CD4-positive, alpha-beta T cell treated with Interferon alpha-2 for 1 hour (primary cell): ENCODE measurements around the gene NCK2.

ENCODE experiments used
- DNase-seq, 2 donors: peaks; one replicate each; pipeline ENCODE4 v3.0.0-alpha.2; 2020 to 2022

Gene NCK2

GRCh38 chr2:105903051-105903674 lies 158.5 kb downstream of the NCK2 start:
- no peak for DNase-seq

DNA sequence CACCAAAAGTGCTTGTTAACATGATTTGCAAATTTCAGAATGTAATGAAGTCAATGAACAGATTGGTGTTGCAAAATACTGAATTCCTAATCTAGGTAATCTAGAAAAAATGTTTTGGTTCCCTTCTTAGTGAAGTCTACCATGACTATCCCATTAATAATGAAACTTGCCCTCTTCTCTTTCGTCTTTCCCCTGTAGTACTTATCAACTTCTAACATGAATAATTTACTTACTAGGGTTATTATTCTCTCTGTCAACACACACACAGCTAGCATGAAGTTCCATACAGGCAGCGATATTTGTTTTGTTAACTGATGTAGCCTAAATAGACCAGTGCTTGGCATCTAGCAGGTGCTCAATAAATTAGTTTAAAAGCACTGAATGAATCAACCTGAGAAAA lies 160.2 kb downstream of the NCK2 start:
- no peak for DNase-seq

GRCh38 chr2:105906481-105906880 lies 161.8 kb downstream of the NCK2 start:
- no peak for DNase-seq

GRCh38 chr2:105907184-105907583 lies 162.5 kb downstream of the NCK2 start:
- DNase-seq, result no peak

- DNase-seq, result no peak
Measured at GRCh38 chr2:105909215-105909614, 164.5 kb downstream of the NCK2 start.

DNA sequence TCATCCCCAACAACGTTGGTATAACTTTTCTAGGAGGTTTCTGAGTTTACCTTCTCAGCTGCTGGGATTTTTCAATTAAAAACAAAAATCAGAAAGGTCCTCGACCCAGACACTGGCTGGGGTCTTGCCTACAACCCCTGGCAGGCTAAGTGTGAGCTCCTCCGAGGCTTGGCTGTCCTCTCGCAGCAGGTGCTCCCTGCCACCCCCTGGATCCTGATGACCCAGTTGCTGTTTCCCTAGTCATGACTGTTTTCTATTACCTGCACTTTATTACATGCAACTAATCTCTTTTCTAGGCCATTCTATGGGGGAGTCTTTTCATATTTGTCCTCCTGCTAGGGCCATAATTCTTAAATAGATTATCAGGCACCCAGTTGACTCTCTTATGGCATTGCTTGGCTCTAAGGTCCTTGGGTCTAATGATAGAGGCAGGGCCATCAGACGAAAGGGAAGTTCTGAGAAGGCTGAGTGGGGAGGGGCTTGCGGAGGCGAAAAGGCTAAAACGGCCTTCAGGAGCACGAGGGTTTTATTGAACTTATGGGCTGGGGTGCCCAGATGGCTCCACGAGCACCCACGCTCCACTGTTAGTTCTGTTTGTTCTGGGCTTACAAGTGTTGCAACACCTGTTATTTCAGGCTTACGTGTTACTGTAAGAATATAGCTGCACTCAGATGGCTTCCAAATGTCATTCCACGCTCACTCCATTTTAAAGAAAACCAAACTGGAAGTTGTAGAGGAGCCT lies 166.0 kb downstream of the NCK2 start:
- DNase-seq, result no peak

GRCh38 chr2:105911425-105911824 lies 166.7 kb downstream of the NCK2 start:
- DNase-seq, result no peak

- DNase-seq, result no peak
Measured at GRCh38 chr2:105912081-105912480, 167.4 kb downstream of the NCK2 start.

GRCh38 chr2:105915005-105915558 lies 170.4 kb downstream of the NCK2 start:
- DNase-seq, result no peak

GRCh38 chr2:105917226-105917625 lies 172.5 kb downstream of the NCK2 start:
- DNase-seq, result no peak

- no peak for DNase-seq
Measured at GRCh38 chr2:105917688-105918087, 173.0 kb downstream of the NCK2 start.

DNA sequence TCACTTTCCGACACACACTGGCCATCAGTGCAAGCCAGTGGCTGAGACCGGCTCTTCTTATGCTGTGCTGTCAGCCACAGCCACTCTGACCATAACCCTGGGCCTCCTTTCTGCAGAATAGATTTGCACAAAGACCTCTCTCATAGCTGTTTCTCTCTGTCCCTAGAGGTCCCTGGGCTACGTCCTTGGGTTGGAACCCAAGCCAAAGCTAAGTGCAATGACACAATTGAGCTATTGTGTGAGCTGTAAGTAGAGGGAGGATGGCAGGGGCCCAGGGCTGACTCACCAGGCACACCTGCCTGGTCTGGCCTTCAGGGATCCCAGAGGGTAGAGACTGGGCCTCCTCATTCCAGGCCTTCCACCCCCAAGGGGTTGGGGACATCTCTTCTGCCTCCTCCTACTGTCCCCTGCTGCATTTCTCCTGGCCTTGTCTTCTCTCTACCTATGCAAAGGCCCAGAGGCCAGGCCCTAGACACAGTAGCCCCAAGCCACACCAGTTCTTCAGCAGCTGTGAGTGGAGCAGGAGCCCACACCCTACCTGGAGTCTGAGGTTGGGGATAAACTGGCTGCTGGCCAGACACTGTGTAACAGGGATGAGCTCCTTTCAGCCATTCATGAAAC lies 174.6 kb downstream of the NCK2 start:
- no peak for DNase-seq

GRCh38 chr2:105919826-105920225 lies 175.1 kb downstream of the NCK2 start:
- peak; percentile 25 to 62 for DNase-seq

DNA sequence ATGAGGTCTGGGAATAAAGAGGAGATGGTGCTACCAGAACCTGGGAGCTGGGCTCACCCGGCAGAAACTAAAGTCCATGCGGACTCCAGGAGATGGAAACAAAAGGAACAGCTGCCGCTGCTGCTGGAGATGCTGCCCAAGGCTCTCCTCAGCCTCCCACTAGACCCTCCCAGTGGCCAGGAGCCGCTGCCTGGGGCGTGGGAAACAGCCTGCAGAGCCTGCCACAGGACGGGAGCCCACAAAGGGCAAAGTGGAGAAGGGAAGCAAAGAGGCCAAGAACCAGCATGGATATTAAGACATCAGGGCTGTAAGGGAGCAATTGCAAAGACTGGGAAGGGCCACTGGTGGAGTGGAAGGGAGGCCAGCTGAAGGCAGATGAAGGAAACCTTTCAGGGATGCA lies 179.6 kb downstream of the NCK2 start:
- no peak for DNase-seq

DNA sequence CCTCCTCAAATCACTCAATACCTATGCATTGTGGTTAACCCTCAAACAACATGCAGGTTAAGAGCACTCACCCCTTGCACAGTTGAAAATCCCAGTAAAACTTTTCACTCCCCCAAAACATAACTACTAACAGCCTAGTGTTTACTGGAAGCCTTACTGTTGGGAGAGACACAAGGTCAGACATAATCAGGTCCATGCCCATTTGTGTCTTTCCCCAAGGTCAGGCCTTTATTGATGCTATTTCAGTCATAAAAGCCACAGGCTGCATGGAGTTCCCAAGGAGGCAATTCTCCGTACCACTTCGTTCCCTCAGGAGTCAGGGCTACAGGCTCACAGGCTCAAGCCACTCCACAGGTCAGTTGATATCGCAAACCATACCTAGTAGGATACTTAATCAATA lies 180.2 kb downstream of the NCK2 start:
- DNase-seq, result no peak

GRCh38 chr2:105925390-105925789 lies 180.7 kb downstream of the NCK2 start:
- no peak for DNase-seq

DNA sequence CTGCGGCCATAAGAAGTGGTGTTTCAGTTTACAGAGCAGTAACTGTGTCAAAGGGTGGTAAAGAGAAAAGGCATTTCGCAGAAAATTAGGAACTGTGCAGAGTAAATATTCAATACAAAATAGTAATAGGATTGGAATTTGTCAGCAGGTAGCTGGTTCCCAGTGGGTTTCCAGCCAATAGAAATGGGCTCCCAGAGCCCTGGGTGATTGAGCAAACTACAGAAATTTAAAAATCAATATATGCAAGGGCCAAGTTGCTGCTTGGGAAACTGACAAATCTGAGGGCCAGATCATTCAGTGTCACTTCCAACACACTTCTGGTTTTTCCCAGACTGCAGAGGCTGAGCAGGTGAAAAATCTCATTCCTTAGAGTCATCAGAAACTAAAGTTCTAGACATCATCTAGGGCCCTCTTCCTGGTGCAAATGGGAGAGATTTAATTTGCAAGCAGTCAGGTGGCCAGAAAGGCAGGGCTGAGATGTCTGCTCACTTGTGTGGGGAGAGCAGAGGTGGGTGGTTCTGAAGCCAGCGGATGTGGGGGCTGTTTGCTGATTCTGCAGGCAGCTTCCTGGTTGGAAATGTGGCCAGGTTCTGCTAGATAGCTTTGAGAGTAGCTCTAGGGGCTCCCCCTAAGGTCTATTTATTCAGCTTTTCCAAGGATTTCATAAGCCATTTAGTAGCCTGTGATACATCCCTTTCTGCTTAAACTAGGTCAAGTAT lies 182.4 kb downstream of the NCK2 start:
- peak; percentile 6 to 61 for DNase-seq

GRCh38 chr2:105928086-105928485 lies 183.4 kb downstream of the NCK2 start:
- no peak for DNase-seq

GRCh38 chr2:105928563-105928962 lies 183.9 kb downstream of the NCK2 start:
- DNase-seq, result no peak

GRCh38 chr2:105929516-105929915 lies 184.8 kb downstream of the NCK2 start:
- DNase-seq, result peak in 1 of 2 donors; percentile 56

- DNase-seq, result no peak
Measured at GRCh38 chr2:105932582-105932981, 187.9 kb downstream of the NCK2 start.

- DNase-seq, result peak in 1 of 2 donors; percentile 12
Measured at GRCh38 chr2:105933906-105934305, 189.2 kb downstream of the NCK2 start.

GRCh38 chr2:105934467-105934866 lies 189.8 kb downstream of the NCK2 start:
- peak in 1 of 2 donors; percentile 49 for DNase-seq
